Smooth muscle cell (in vitro differentiated cells): Measurements from ENCODE around the gene SPSB2. TPM values are rescaled to one million over a fixed set of nuclear protein-coding genes. Genes with fewer than 3 reads are reported as not detected.

Experiments
- DNase-seq: peaks from one replicate; lab custom pipeline; 2025; ENCODE audit not compliant: unreplicated experiment; lab: John Stamatoyannopoulos, UW
- H2AFZ ChIP-seq: fragments of 200-600 bp; sonication (generic); 2 replicates; pipeline ENCODE4 v1.6.0; 2016; ENCODE audit warnings: antibody characterized with exemption, low read depth, mild to moderate bottlenecking
- H3F3A ChIP-seq: fragments of 200-600 bp; sonication (generic); 2 replicates; pipeline ENCODE4 v1.6.0; 2017; ENCODE audit warnings: antibody characterized with exemption, low read depth
- H3K27ac ChIP-seq: fragments of 200-600 bp; sonication (generic); 2 replicates; pipeline ENCODE4 v1.5.1; 2016; ENCODE audit warnings: low read depth, mild to moderate bottlenecking
- H3K27me3 ChIP-seq: fragments of 200-600 bp; sonication (generic); 2 replicates; pipeline ENCODE4 v1.6.1; 2016; ENCODE audit warnings: low read depth, mild to moderate bottlenecking
- H3K36me3 ChIP-seq: fragments of 200-600 bp; sonication (generic); 2 replicates; pipeline ENCODE4 v1.5.1; 2016; ENCODE audit warnings: low read depth
- H3K4me1 ChIP-seq: fragments of 200-600 bp; sonication (generic); 2 replicates; pipeline ENCODE4 v1.5.1; 2016; ENCODE audit warnings: low read depth
- H3K4me2 ChIP-seq: fragments of 200-600 bp; sonication (generic); 2 replicates; pipeline ENCODE4 v1.6.0; 2016; ENCODE audit warnings: mild to moderate bottlenecking
- H3K4me3 ChIP-seq: fragments of 200-600 bp; sonication (generic); 2 replicates; pipeline ENCODE4 v1.5.1; 2016; ENCODE audit warnings: mild to moderate bottlenecking
- H3K79me2 ChIP-seq: fragments of 200-600 bp; sonication (generic); 2 replicates; pipeline ENCODE4 v1.6.0; 2016; ENCODE audit warnings: low read depth, mild to moderate bottlenecking
- H3K9ac ChIP-seq: fragments of 200-600 bp; sonication (generic); 2 replicates; pipeline ENCODE4 v1.6.0; 2016; ENCODE audit warnings: low read depth
- H3K9me3 ChIP-seq: fragments of 200-600 bp; sonication (generic); replicated peaks from 2 replicates; pipeline ENCODE4 v1.5.1; 2016; ENCODE audit warnings: low read depth
- H4K20me1 ChIP-seq: fragments of 200-600 bp; sonication (generic); 2 replicates; pipeline ENCODE4 v1.6.0; 2016; ENCODE audit warnings: low read depth
- CTCF ChIP-seq: fragments of 200-600 bp; sonication (generic); IDR thresholded peaks from 2 replicates; pipeline ENCODE4 v1.5.1; 2017; ENCODE audit warnings: borderline replicate concordance, mild to moderate bottlenecking, antibody characterized with exemption; ENCODE audit not compliant: insufficient read depth, poor library complexity, severe bottlenecking
- WGBS: methylation state at CpG from one replicate; pipeline ENCODE4 v1.1.7; 2016; ENCODE audit warnings: low lambda C conversion rate; 5-methylcytosine and 5-hydroxymethylcytosine counted together
- polyA plus RNA-seq: library from polyadenylated mRNA; unstranded; fragments of >200 nt; fragmentation: Nextera tagmentation; extraction: Ambion mirVana; gene quantifications from 2 replicates; pipeline ENCODE4 v1.2.1, GENCODE V29; 2016
- total RNA-seq: library from RNA; depleted of rRNA; stranded (reverse); fragments of >200 nt; gene quantifications from 2 replicates; pipeline ENCODE4 v1.2.3, GENCODE V29; 2014

The SPSB2 gene
- total and polyA plus RNA-seq, 2 experiments from 2014 or later: 2.5 to 5.9 TPM

- Histone ChIP-seq H3K27ac (no peak overlapping the region), H3K9ac (no peak overlapping the region), H3K9me3 (no peaks in the 10 kb centered on the region), H3K27me3 (no peaks in the 10 kb centered on the region), H3K4me1 (peaks cover 11% of the 10 kb centered on the region), H4K20me1 (peaks cover 6% of the 10 kb centered on the region), H3F3A (no peaks in the 10 kb centered on the region), H3K4me3 (no peak overlapping the region), H2AFZ (no peak overlapping the region), H3K4me2 (no peak overlapping the region), H3K79me2 (no peaks in the 10 kb centered on the region), H3K36me3 (no peaks in the 10 kb centered on the region)
- no peak for DNase-seq
- 96% methylated on average over 4 of the region's 4 CpGs for WGBS
- TF ChIP-seq CTCF: no peak
Measured at GRCh38 chr12:6842075-6842474, 31.0 kb downstream of the SPSB2 start.

- no peak within 1 kb of the TSS for H3K27ac ChIP-seq
- H4K20me1 ChIP-seq: peaks cover 6% of the 10 kb centered on the region
- TF ChIP-seq CTCF: no peak
- H3K4me1 ChIP-seq: peaks cover 11% of the 10 kb centered on the region
- no peak within 1 kb of the TSS for H3K4me3 ChIP-seq
- no peaks in the 10 kb centered on the region for H3K36me3 ChIP-seq
- H3K4me2 ChIP-seq: no peak within 1 kb of the TSS
- H2AFZ ChIP-seq: no peak within 1 kb of the TSS
- no peaks in the 10 kb centered on the region for H3K27me3 ChIP-seq
- H3F3A ChIP-seq: no peaks in the 10 kb centered on the region
- WGBS: 79% methylated on average over 24 of the region's 24 CpGs
- H3K9ac ChIP-seq: no peak within 1 kb of the TSS
- no peaks in the 10 kb centered on the region for H3K9me3 ChIP-seq
- no peaks in the 10 kb centered on the region for H3K79me2 ChIP-seq
- DNase-seq: no peak
Measured at GRCh38 chr12:6840761-6841515, 32.2 kb downstream of the SPSB2 start, which contains the start of gene GNB3. Gene GNB3, plus strand, starts transcription at chr12:6840925. Its CDS starts 363 bp downstream, at chr12:6841288.

GRCh38 chr12:6840330-6840729 is 32.8 kb downstream of the SPSB2 start:
- Histone ChIP-seq H3K9ac (no peak overlapping the region), H3K36me3 (no peaks in the 10 kb centered on the region), H3F3A (no peaks in the 10 kb centered on the region), H3K27me3 (no peaks in the 10 kb centered on the region), H3K4me3 (no peak overlapping the region), H2AFZ (no peak overlapping the region), H3K79me2 (no peaks in the 10 kb centered on the region), H3K4me1 (peaks cover 11% of the 10 kb centered on the region), H3K9me3 (no peaks in the 10 kb centered on the region), H4K20me1 (peaks cover 6% of the 10 kb centered on the region), H3K27ac (no peak overlapping the region), H3K4me2 (no peak overlapping the region)
- WGBS: 56% methylated on average over 1 of the region's 1 CpG
- no peak for DNase-seq
- no peak for TF ChIP-seq CTCF
